ENCODE results near the gene CHCHD3.

Gene CHCHD3

GRCh38 chr7:132959891-132960290, 122.0 kb downstream of the CHCHD3 start:
- Histone ChIP-seq H3K27ac (no peak overlapping the region), H3K4me3 (IDR thresholded peaks at IDR 0.05; ENCODE audit: insufficient read depth, low read depth, low read length) (no peak overlapping the region), H3K4me2 (no peak overlapping the region), H3K36me3 (ENCODE audit: insufficient read depth) (no peaks in the 10 kb centered on the region), H3K27me3 (ENCODE audit: insufficient read depth, low read depth) (no peaks in the 10 kb centered on the region), H3K9ac (no peak overlapping the region), H3K4me1 (ENCODE audit: low read depth, poor library complexity, severe bottlenecking) (no peaks in the 10 kb centered on the region), H3K79me2 (ENCODE audit: insufficient read depth, low read depth) (no peaks in the 10 kb centered on the region; the same call in 1 of the 2 replicates), H2AFZ (ENCODE audit: low read depth) (no peak overlapping the region), H4K20me1 (ENCODE audit: insufficient read depth) (no peaks in the 10 kb centered on the region)
- TF ChIP-seq, protein P1, sequence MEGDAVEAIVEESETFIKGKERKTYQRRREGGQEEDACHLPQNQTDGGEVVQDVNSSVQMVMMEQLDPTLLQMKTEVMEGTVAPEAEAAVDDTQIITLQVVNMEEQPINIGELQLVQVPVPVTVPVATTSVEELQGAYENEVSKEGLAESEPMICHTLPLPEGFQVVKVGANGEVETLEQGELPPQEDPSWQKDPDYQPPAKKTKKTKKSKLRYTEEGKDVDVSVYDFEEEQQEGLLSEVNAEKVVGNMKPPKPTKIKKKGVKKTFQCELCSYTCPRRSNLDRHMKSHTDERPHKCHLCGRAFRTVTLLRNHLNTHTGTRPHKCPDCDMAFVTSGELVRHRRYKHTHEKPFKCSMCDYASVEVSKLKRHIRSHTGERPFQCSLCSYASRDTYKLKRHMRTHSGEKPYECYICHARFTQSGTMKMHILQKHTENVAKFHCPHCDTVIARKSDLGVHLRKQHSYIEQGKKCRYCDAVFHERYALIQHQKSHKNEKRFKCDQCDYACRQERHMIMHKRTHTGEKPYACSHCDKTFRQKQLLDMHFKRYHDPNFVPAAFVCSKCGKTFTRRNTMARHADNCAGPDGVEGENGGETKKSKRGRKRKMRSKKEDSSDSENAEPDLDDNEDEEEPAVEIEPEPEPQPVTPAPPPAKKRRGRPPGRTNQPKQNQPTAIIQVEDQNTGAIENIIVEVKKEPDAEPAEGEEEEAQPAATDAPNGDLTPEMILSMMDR (conservative IDR thresholded peaks at IDR 0.05; ENCODE audit: low read depth, low read length): no peak

- Histone ChIP-seq H3K27ac (no peak overlapping the region), H2AFZ (ENCODE audit: low read depth) (no peak overlapping the region), H3K27me3 (ENCODE audit: insufficient read depth, low read depth) (no peaks in the 10 kb centered on the region), H3K4me3 (IDR thresholded peaks at IDR 0.05; ENCODE audit: insufficient read depth, low read depth, low read length) (no peak overlapping the region), H4K20me1 (ENCODE audit: insufficient read depth) (no peaks in the 10 kb centered on the region), H3K4me1 (ENCODE audit: low read depth, poor library complexity, severe bottlenecking) (no peaks in the 10 kb centered on the region), H3K36me3 (ENCODE audit: insufficient read depth) (no peaks in the 10 kb centered on the region), H3K9ac (no peak overlapping the region), H3K79me2 (ENCODE audit: insufficient read depth, low read depth) (no peaks in the 10 kb centered on the region), H3K4me2 (no peak overlapping the region)
- TF ChIP-seq, protein P1 (conservative IDR thresholded peaks at IDR 0.05; ENCODE audit: low read depth, low read length): no peak
Measured at GRCh38 chr7:132956556-132956955, 125.3 kb downstream of the CHCHD3 start.

DNA sequence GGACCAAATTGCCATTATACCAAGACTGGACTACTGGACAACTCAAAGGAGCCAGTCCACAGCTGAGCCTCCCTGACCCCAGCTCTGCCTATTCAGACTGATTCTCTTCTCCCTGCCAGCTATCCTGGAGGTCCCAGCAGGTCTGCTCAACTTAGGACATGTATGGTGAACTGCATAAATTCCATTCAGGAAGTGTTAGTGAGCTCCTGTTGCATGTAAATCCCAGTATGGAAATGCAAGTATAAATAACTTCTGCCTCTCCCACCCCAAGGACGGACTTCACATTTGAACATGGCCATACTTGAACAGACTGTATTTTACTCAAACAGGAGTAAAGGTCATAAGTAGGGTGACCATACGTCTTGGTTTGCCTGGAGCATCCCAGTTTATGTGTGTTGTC, 128.4 kb downstream of the CHCHD3 start:
- no peak overlapping the region for H3K4me3 ChIP-seq (IDR thresholded peaks at IDR 0.05; ENCODE audit: insufficient read depth, low read depth, low read length)
- TF ChIP-seq, protein P1 (conservative IDR thresholded peaks at IDR 0.05; ENCODE audit: low read depth, low read length): no peak
- H4K20me1 ChIP-seq (ENCODE audit: insufficient read depth): no peaks in the 10 kb centered on the region
- no peak overlapping the region for H2AFZ ChIP-seq (ENCODE audit: low read depth)
- H3K4me2 ChIP-seq: no peak overlapping the region
- no peaks in the 10 kb centered on the region for H3K4me1 ChIP-seq (ENCODE audit: low read depth, poor library complexity, severe bottlenecking)
- no peaks in the 10 kb centered on the region for H3K79me2 ChIP-seq (ENCODE audit: insufficient read depth, low read depth)
- H3K36me3 ChIP-seq (ENCODE audit: insufficient read depth): no peaks in the 10 kb centered on the region
- H3K9ac ChIP-seq: no peak overlapping the region
- no peaks in the 10 kb centered on the region for H3K27me3 ChIP-seq (ENCODE audit: insufficient read depth, low read depth)
- H3K27ac ChIP-seq: no peak overlapping the region

GRCh38 chr7:132950725-132951124, 131.2 kb downstream of the CHCHD3 start:
- Histone ChIP-seq H3K27ac (no peak overlapping the region), H3K36me3 (ENCODE audit: insufficient read depth) (no peaks in the 10 kb centered on the region), H4K20me1 (ENCODE audit: insufficient read depth) (no peaks in the 10 kb centered on the region), H3K79me2 (ENCODE audit: insufficient read depth, low read depth) (no peaks in the 10 kb centered on the region), H2AFZ (ENCODE audit: low read depth) (no peak overlapping the region), H3K4me2 (no peak overlapping the region), H3K27me3 (ENCODE audit: insufficient read depth, low read depth) (no peaks in the 10 kb centered on the region), H3K9ac (no peak overlapping the region), H3K4me3 (IDR thresholded peaks at IDR 0.05; ENCODE audit: insufficient read depth, low read depth, low read length) (no peak overlapping the region), H3K4me1 (ENCODE audit: low read depth, poor library complexity, severe bottlenecking) (no peaks in the 10 kb centered on the region)
- TF ChIP-seq, protein P1 (conservative IDR thresholded peaks at IDR 0.05; ENCODE audit: low read depth, low read length): no peak
